Body of pancreas (tissue), 4 donors: ENCODE measurements around the gene FRMPD2. TPM values are rescaled to one million over a fixed set of nuclear protein-coding genes. Genes with fewer than 3 reads are reported as not detected.

ENCODE experiments used
- ATAC-seq: fragments of 150-250 bp; one replicate; pipeline ENCODE4 v1.9.1; 2016
- DNase-seq, 4 donors: peaks; one replicate each; pipeline ENCODE4 v3.0.0-alpha.2; 2019
- H3K27ac ChIP-seq, 4 donors: fragments of 200-600 bp; sonication (generic); 1 replicate in 3 of 4; 2 replicates in 1 of 4; pipeline versions ENCODE4 v1.5.1 to v1.6.1; 2016 to 2019; ENCODE audit warnings: mild to moderate bottlenecking in 1 of 4, mixed read lengths in 1 of 4, moderate library complexity in 1 of 4
- H3K27me3 ChIP-seq, 2 donors: fragments of 200-600 bp; sonication (generic); one replicate each; pipeline ENCODE4 v1.6.0; 2016; ENCODE audit warnings: mild to moderate bottlenecking in 1 of 2
- H3K36me3 ChIP-seq, 2 donors: fragments of 200-600 bp; sonication (generic); replicated peaks in 1 of 2; 2 replicates each; pipeline ENCODE4 v1.5.1; 2016; ENCODE audit warnings: low read depth in 2 of 2; ENCODE audit not compliant: insufficient read depth in 1 of 2
- H3K4me1 ChIP-seq: fragments of 200-600 bp; sonication (generic); one replicate; pipeline ENCODE4 v1.6.0; 2016
- H3K4me3 ChIP-seq, 2 donors: fragments of 200-600 bp; sonication (generic); 1 replicate in 1 of 2; 2 replicates in 1 of 2; pipeline ENCODE4 v1.5.1; 2016 to 2019
- H3K9me3 ChIP-seq, 3 donors: fragments of 200-600 bp; sonication (generic); 1 replicate in 2 of 3; 2 replicates in 1 of 3; pipeline ENCODE4 v1.5.1; 2016
- CTCF ChIP-seq, 7 experiments: fragments of 450-650 bp in 4 of 7; fragments of 200-600 bp in 3 of 7; sonication (generic) in 3 of 7; IDR thresholded peaks; one replicate each; pipeline ENCODE4 v1.5.1; 2016 to 2019; ENCODE audit warnings: antibody characterized with exemption in 7 of 7
- POLR2A ChIP-seq, 3 donors: fragments of 450-650 bp; IDR thresholded peaks; one replicate each; pipeline ENCODE4 v1.6.1; 2016; ENCODE audit warnings: antibody characterized with exemption in 3 of 3, mild to moderate bottlenecking in 2 of 3
- WGBS, 2 donors: methylation state at CpG; one replicate each; pipeline ENCODE4 v1.1.5; 2017; 5-methylcytosine and 5-hydroxymethylcytosine counted together
- intact Hi-C: fragments of 100-400 bp; cut with DNase I; formaldehyde crosslinking; loops from one replicate; pipeline ENCODE4 v1.15.1; 2023
- total RNA-seq, 2 donors: library from RNA; depleted of rRNA; stranded (reverse); fragments of >200 nt; gene quantifications; one replicate each; pipeline ENCODE4 v1.1.0, GENCODE V29; 2016

The FRMPD2 gene
- total RNA-seq, 2 donors from 2014 or later = not detected

- Histone ChIP-seq H3K4me3 (no peak overlapping the region), H3K36me3 (no peaks in the 10 kb centered on the region), H3K9me3 (no peaks in the 10 kb centered on the region), H3K27me3 (no peaks in the 10 kb centered on the region), H3K27ac (no peak overlapping the region), H3K4me1 (peaks cover 20% of the 10 kb centered on the region)
- intact Hi-C loops = no loop called here
- ATAC-seq (peak; percentile 68), DNase-seq (peak; percentile 40 to 70 (median 62))
- 33 to 36% methylated on average over 9 of the region's 9 CpGs for WGBS, 2 donors
- TF ChIP-seq POLR2A (IDR thresholded peaks at IDR 0.05) (no peak), CTCF (IDR thresholded peaks at IDR 0.05) (peak; percentile 46 to 75 (median 62))
Measured at GRCh38 chr10:48289501-48290238, 15.2 kb upstream of the FRMPD2 start.

DNA sequence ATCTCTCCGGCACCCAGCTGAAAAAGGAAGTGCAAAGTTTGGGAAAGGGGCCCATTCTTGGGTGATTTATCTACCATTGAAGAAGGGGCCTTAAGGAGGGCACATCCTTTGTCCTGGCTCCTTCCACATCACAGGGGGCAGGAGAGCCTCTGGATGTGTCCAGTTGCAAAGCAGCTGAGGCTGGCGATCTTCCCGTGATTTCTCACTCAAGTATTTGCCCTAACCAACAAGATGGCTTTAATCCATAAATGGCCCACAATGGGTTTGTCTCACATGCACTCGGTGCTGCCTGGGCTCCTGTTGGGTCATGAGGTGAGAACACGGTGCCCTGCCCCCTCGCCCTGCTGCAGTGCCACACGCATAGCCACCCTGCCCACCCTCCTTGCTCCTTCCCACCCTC, 14.2 kb upstream of the FRMPD2 start:
- DNase-seq (peak in 1 of 4 donors; percentile 11), ATAC-seq (no peak)
- 89 to 93% methylated on average over 6 to 7 of the region's 7 CpGs for WGBS, 2 donors
- TF ChIP-seq POLR2A (IDR thresholded peaks at IDR 0.05) (no peak), CTCF (IDR thresholded peaks at IDR 0.05) (no peak)
- H3K27ac ChIP-seq = peak overlapping the region in 1 of 4 donors; percentile 65
- H3K27me3 ChIP-seq = no peaks in the 10 kb centered on the region
- no peak overlapping the region for H3K4me3 ChIP-seq
- no peaks in the 10 kb centered on the region for H3K9me3 ChIP-seq
- intact Hi-C loops = no loop called here
- H3K4me1 ChIP-seq = peaks cover 20% of the 10 kb centered on the region
- H3K36me3 ChIP-seq = no peaks in the 10 kb centered on the region

- intact Hi-C loops = no loop called here
- Histone ChIP-seq H3K4me3 (no peak overlapping the region), H3K27ac (peak overlapping the region; percentile 2 to 68 (median 58)), H3K27me3 (no peaks in the 10 kb centered on the region), H3K4me1 (peaks cover 20% of the 10 kb centered on the region), H3K36me3 (no peaks in the 10 kb centered on the region), H3K9me3 (no peaks in the 10 kb centered on the region)
- 39 to 43% methylated on average over 13 of the region's 13 CpGs for WGBS, 2 donors
- DNase-seq (peak; percentile 61 to 75 (median 68)), ATAC-seq (peak; percentile 77)
- no peak for TF ChIP-seq CTCF (IDR thresholded peaks at IDR 0.05)
- TF ChIP-seq POLR2A (IDR thresholded peaks at IDR 0.05) = no peak
Measured at GRCh38 chr10:48287417-48288391, 13.2 kb upstream of the FRMPD2 start.

GRCh38 chr10:48286356-48286755, 11.9 kb upstream of the FRMPD2 start:
- Histone ChIP-seq H3K4me1 (peaks cover 20% of the 10 kb centered on the region), H3K27ac (no peak overlapping the region), H3K36me3 (no peaks in the 10 kb centered on the region), H3K27me3 (no peaks in the 10 kb centered on the region), H3K4me3 (no peak overlapping the region), H3K9me3 (no peaks in the 10 kb centered on the region)
- DNase-seq (no peak), ATAC-seq (no peak)
- intact Hi-C loops = no loop called here
- TF ChIP-seq POLR2A (IDR thresholded peaks at IDR 0.05) (no peak), CTCF (IDR thresholded peaks at IDR 0.05) (no peak)
- WGBS, 2 donors = 78 to 96% methylated on average over 1 of the region's 1 CpG
